ENCODE results near the gene MED13L.

GRCh38 chr12:116267948-116268347, 9.5 kb downstream of the MED13L start:
- TF ChIP-seq CTCF (IDR thresholded peaks at IDR 0.05) (no peak), POLR2A (IDR thresholded peaks at IDR 0.05) (no peak)
